Raji (cell line): ENCODE measurements around the gene NT5E.

Experiments
- POLR2A ChIP-seq: IDR thresholded peaks from 2 replicates; pipeline ENCODE4 v1.6.1; 2011; ENCODE audit warnings: low read depth, low read length, control low read depth; ENCODE audit not compliant: insufficient read depth

Gene NT5E

DNA sequence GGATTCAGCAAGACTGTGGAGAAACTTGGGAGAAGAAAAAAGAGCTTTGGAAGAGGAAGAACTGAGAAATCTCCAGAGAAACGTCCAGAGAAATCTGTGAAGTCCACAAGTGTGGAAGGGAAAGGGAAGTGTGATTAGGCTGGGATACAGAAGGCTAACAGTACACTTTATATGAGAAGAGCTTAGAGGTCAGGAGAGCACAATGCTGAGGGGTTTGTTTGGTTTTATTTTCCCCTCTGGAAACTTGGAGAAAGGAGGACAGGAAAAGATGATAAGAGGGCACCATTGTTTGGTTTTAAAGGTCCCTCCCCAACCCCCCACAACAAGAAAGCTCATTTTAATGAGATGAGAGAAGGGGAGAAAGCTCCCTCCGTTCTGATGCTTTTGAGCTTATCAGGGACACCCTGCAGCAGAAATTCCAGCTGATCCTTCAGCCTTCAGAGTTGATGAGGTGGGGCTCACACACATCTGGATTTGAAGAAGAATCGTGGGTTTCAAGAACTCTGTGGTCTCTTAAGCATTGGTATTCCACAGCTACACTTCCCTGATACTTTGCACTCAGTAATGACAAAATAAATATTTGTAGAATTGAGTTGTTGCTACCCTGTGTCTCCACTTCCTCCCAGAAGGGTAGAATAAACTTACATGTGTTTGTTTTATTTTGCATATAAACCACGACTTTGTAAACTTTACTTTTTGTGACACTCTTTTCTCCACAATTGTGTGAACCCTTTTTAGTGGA, 1.9 kb downstream of the NT5E start:
- no peak for TF ChIP-seq POLR2A

DNA sequence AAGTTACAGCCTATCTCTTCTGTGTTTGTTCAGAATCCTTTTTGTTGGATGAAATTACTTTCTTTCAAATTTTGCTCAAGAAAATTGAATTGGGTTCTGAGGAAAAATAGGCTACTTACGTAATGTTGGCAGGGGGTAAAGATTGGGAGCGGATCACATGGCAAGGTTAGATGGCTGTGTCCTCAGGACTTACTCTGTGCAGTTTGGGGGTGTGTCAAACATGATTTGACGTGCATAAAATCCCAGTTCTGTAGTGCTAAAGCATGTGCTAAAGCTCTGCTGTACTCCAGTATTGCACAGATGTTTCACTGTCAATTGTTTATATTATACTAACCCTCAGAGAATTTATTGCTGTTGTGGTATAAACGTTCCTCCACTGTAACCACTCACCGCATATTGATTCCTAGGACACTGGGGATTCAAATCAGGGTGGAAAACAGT, 2.6 kb downstream of the NT5E start:
- TF ChIP-seq POLR2A: no peak

DNA sequence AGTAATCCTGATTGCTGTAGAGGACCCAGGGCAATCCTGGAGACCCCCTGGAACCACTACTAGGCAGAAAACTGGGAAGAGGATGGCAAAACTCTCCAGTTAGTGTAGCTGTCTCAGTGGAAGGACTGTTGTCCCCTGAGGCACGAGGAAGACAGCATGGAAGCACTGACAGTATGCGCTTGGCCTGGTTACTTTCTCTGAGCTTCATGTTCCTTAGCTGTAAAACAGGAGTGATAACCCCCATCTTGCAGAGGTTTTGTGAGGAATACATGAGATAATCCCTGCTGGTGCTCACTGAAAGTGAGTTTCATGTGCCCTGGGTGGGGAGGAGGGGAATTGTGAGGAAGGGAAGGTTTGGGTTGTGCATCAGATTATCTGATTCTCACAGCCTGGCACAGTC, 3.2 kb downstream of the NT5E start:
- no peak for TF ChIP-seq POLR2A

DNA sequence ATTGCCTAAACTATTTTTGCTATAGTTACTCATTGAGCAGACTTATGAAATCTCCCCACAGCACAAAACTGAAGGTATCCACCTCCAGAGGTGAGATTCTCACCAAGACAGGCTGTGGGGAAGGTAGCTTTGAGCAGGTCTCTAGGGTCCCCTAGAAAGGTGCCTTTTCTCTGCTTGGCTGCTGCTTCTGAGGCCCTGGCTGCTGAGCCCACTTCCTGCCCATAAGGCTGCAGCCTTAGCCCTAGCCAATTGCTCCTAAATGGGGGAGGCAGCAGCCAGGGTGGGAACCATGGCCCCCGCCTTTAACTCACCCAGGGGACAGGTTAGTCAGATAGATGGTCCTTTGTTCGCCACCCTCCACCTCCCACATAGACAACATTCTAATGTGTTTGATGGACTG, 3.6 kb downstream of the NT5E start:
- no peak for TF ChIP-seq POLR2A

DNA sequence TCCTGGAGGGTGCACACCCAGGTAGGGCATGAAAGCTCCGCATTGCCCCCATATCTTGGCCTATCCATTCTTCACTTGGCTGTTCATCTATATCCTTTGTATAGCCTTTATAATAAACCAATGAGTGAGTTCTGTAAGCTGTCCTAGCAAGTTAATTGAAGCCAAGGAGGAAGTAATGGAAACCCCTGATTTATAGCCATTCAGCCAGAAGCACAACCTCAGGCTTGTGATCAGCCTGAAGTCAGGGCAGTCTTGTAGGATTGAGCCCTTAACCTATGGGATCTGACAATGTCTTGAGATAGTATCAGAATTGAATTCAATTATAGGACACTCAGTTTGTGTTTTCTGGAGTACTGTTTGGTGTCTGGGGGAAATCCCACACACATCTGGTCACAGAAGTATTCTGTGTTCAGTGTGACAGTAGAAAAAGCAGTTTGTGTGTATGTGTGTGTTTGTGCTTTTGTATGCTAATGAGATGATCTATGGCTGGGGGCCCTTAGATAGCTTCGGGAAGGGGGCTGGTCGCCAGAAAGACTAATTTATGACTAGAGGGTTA, 5.7 kb downstream of the NT5E start:
- TF ChIP-seq POLR2A: no peak

DNA sequence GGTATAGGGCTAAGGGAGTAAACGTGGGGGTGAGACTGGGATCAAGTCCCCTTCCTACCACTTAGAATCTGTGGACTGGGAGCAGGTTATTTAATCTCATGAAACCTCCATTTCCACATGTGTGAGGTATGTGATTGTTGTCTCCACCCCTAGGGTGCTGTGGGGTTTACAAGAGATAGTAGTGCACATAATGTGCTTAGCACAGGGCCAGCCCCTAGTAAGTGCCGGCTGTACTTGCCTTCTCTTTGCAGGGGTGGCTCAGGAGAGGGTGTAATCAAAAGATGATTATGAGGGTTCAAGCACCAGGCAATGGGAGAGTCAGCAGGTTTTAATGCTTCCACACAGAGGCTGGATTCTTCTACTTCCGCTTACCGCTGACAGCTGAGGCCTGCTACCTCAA, 6.9 kb downstream of the NT5E start:
- TF ChIP-seq POLR2A: no peak

DNA sequence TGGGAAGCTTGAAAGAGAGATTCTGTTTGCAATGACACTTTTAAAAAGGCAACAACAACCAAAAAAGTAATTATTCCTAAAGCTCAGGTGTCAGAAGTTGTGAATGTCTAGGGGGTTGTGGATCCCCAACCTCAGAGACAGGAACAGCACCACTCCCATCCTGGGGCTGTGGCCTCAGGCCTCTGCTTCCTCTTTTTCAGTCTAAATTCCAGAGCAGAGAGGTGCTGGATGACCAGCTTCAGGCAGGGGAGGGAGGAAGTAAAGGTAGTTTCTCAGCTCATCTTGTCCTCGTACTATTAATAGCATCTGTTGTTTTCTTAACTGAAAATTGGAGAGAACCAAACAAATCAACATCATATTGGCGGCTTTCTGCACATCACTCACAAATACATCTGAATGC, 8.3 kb downstream of the NT5E start:
- no peak for TF ChIP-seq POLR2A

DNA sequence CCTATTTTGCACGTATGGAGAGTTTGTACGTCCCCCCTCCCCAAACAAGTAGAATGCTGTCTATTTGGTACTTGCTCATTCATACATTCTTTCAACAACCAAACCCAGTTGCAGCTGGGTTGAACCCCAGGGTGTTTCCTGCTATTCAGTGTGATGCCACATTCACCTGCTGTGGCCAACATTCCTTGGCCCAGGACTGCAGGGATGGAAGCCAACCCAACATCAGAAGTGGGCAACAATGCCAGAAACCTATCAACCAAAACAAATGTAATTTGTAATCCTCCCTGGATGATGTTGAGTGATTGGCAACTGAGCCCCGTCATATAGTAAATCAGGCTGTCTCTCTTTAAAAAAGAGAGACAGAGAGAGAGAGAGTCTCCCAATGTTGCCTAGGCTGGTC, 8.9 kb downstream of the NT5E start:
- no peak for TF ChIP-seq POLR2A

DNA sequence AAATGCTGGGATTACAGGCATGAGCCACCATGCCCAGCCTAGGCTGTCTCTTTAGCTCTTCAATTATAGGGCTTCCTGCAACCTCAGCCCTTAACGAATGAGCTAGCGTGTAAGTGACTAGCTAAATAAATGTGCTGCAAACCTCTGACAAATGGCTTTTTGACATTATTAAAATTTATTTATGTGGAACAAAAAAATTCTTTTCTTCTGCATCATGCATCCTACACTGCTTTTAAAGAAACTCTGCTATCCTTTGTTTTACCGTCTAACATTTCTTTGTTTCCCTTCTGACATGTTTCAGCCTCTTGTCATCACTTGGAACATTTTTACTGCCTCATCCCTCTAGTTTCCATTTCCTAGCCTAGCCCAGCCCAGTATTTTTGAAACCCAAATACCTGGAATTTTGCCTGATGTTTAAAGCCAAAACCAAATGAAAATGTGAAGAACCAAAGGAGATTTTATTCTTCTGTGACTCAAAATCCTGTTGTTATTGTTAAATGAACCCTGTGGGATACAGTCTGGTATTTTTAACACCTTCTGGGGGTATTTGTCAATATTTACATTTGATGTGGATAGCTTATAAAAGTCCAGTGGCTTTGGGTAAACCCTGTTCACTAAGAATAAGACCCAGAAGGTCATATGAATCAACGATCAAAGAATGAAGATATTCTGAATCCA, 9.5 kb downstream of the NT5E start:
- TF ChIP-seq POLR2A: no peak

DNA sequence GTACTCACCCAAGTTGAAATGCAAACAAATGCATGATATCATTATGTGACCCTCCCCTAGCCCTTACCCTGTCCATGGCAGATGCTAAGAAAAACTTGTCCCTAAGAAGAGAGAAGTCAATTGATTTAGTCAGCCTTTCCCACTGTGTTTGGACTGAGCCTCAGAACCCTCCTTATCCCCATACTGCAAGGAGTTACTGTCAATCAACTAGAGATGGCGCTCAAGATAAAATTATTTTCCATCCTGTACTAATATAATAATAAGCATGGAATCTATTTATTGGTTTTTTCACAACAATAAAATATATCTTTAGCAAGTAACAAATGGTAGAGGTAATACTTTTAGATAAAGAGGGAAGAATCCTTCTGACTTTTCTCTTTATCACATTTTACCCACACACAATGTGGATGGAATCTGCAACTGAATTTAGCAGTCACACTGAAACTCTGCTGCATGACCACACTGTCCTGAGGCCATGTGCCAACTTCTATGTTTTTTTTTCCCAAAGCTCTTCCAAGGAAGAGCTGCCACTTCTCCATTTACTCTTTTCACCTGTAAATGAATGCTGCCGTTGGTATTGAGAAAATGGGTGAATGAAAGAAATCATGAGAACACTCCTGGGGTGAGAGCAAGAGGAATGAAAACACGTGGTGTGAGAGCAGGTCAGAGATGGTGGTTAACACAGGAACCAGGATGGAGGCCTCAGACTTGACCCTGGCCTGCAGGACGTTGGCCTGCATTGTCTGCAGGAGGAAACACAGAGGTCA, 10.5 kb downstream of the NT5E start:
- no peak for TF ChIP-seq POLR2A

DNA sequence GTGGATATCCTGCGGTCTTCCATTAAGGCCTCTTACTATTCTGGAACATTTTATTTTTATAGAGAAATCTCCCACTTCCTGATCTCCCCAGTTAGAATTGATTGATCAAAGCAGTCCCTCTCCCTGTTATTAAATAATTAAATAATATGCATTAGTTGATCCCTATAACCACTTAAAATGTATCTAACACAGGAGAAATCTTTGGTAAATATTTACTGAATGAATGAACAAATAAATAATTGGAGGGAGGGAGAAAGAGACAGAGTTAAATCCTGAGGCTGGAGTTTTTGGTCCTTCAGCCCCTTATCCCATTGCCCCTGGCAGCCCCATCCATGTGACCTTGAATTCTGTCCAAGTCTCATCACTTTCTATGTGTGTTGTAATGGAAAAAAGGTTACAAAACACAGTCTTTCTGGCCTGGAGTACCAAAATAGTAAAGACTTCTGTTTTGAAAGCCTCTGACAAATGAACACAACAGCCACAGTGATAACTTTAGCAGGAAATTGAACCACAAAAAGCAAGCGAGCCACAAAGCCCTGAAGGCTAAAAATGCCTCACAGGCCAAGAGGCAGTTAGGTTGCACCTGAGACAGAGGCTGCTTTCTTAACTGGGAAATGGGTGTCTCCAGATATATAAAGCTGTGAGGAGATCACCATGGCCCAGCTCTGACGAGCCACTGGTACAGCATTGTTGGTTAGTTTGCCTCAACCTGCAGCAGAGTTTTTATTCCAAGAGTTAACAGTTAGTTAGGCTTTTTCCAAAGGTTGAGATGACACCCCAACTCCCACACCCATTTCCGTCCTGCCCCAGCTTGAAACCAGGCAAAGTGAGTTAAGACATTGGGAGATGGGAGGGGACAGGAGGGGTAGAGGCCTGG, 11.3 kb downstream of the NT5E start:
- TF ChIP-seq POLR2A: no peak

DNA sequence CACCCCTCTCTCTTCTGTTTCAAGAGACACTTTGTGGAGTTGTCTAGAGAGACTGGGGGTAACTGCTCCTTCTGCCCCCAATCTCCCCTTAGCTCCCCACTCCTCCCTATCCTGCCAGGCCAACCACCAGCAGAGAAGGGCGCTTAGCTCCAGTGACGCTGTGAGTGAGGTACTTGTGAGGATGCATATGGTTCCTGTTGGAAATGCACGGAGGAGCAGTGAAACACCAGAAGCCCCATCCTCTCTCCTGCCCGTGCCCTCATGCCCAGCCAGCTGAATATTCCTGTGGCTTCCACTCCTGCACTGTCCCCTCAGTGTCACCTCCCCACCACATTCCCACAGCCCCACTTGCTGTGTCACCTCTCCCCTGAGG, 11.9 kb downstream of the NT5E start:
- TF ChIP-seq POLR2A: no peak

DNA sequence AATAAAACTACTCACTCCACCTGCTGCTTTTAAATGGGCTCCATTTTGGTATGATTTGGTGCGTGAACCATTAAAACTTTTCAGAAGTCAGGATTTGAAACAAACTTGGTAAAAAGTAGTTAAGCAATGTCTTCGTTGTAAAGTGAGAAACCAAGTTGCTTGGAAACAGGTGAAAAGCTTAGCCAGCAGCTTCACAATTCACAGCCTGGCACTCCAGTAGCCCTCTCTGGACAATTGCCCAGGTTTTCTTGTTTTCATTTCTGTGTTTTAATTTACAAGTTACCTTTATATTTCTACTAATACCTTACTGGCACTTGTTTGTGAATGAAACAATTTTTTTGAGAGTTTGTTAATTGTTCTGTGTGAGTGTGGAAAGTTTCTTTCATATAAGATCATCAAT, 12.8 kb downstream of the NT5E start:
- no peak for TF ChIP-seq POLR2A

DNA sequence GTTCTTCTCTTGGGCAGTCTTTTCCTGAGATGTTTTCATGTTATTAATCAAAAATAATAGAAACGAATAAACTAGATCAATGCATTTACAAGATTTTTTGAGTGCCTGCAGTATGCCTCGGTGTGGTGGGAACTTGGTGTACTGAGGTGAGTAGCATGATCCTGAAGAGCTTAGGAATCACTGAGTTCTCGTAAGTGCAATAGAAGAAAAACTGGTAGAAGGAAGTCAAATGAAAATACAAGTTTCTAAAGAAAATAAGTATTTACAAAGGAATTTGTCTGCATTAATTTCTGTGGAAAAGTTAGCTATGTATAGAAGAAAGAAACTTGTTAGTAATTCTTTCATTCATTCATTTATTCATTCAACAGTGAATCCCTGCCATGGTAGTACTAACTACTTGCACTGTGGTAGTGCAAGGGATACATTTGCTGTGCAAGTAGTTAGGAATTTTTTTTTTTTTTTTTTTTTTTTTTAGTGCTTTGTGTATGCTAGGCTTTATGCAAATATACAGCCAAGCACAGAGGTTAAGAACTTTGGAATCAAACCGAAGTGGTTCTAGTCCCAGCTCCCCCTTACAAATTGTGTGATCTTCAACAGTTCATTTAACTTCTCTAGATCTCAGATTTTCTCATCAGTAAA, 13.9 kb downstream of the NT5E start:
- no peak for TF ChIP-seq POLR2A
